Fibroblast of lung (primary cell): ENCODE measurements around the gene KRTAP25-1.

ENCODE experiments used
- EZH2 ChIP-seq: IDR thresholded peaks from 2 replicates; pipeline ENCODE4 v1.5.1; 2012; ENCODE audit warnings: low read length, control low read depth, mild to moderate bottlenecking; ENCODE audit errors: missing control alignments
- TF ChIP-seq, protein P1 (sequence below), 2 donors: IDR thresholded peaks in 1 of 2; conservative IDR thresholded peaks in 1 of 2; 1 replicate in 1 of 2; 2 replicates in 1 of 2; pipeline ENCODE4 v1.5.1; 2011 to 2012; ENCODE audit warnings: low read length in 2 of 2, control low read depth in 1 of 2, inconsistent platforms in 1 of 2, low read depth in 1 of 2, mild to moderate bottlenecking in 1 of 2

DNA sequence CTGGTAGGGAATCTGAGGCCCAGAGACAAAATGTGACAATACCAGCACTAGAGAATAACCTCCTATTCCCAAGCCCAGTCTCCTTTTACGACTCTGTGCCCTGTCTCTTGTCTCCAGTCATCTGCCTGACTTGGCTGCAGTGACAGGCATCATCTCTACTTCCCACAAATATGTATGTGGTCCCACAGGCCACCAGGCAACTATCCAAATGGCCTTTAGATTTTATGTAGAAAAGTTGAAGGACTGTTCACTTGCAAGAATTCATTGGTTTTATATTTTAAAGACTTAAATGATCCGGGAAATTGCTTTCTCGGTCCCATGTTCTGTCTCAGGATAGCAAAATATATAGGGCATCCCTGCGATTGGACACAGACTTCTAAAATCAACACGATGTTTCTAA, 18.2 kb downstream of the KRTAP25-1 start:
- TF ChIP-seq EZH2 = no peak
- TF ChIP-seq, protein P1, sequence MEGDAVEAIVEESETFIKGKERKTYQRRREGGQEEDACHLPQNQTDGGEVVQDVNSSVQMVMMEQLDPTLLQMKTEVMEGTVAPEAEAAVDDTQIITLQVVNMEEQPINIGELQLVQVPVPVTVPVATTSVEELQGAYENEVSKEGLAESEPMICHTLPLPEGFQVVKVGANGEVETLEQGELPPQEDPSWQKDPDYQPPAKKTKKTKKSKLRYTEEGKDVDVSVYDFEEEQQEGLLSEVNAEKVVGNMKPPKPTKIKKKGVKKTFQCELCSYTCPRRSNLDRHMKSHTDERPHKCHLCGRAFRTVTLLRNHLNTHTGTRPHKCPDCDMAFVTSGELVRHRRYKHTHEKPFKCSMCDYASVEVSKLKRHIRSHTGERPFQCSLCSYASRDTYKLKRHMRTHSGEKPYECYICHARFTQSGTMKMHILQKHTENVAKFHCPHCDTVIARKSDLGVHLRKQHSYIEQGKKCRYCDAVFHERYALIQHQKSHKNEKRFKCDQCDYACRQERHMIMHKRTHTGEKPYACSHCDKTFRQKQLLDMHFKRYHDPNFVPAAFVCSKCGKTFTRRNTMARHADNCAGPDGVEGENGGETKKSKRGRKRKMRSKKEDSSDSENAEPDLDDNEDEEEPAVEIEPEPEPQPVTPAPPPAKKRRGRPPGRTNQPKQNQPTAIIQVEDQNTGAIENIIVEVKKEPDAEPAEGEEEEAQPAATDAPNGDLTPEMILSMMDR (conservative IDR thresholded peaks at IDR 0.05 in 1 of 2, IDR thresholded peaks at IDR 0.05 in 1 of 2; ENCODE audit: low read depth in 1 of 2, low read length in 2 of 2) = no peak
